Rectal smooth muscle tissue (tissue), 1 donor: ENCODE measurements around the gene JAK1.

ENCODE experiments used
- H3K27ac ChIP-seq: one replicate; pipeline ENCODE4 v1.7.0; 2013; ENCODE audit warnings: low read depth, low read length, inconsistent platforms
- H3K27me3 ChIP-seq: one replicate; pipeline ENCODE4 v1.7.0; 2013; ENCODE audit warnings: low read length; ENCODE audit not compliant: control insufficient read depth, insufficient read depth
- H3K36me3 ChIP-seq: one replicate; pipeline ENCODE4 v1.7.0; 2013; ENCODE audit warnings: low read length; ENCODE audit not compliant: control insufficient read depth, insufficient read depth
- H3K4me1 ChIP-seq: one replicate; pipeline ENCODE4 v1.7.0; 2013; ENCODE audit warnings: low read length; ENCODE audit not compliant: control insufficient read depth, insufficient read depth
- H3K4me3 ChIP-seq: one replicate; pipeline ENCODE4 v1.7.0; 2013; ENCODE audit warnings: low read length
- H3K9ac ChIP-seq: one replicate; pipeline ENCODE4 v1.7.0; 2013; ENCODE audit warnings: low read length

Gene JAK1

DNA sequence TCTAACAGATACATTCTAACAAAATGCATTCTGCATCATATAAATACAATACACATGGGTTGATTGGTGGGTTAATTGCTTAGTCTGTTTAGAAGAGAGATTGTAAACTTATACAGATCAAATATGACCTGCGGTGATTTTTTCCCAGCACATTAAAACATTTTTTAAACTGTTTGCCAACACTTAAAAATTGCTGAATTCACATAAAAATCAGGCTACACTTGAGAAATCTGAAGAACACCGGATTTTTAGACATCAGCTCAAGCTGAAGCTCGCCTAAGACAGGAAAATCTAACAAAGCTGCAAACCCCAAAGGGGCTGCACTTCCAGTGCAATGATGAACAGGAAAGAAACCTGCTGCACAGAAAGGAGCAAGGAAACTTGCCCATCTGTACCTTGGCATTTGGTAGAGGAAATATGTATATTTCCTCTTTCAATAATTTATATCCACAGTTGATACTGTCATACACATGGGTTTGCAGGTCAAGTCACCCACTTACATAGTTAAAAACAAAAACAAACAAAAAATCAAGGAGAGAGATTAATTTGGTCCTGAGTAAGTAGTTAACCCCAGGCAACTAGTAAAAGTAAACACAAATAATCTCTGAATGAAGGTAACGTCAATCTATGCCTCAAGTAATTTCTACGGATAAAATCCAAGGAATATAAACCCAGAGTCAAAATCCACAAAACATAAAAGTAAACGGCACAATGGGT lies 30.4 kb upstream of the JAK1 start:
- Histone ChIP-seq H3K36me3 (no peaks in the 10 kb centered on the region), H3K4me1 (no peaks in the 10 kb centered on the region), H3K27me3 (no peaks in the 10 kb centered on the region), H3K27ac (no peak overlapping the region), H3K9ac (no peak overlapping the region), H3K4me3 (no peak overlapping the region)

DNA sequence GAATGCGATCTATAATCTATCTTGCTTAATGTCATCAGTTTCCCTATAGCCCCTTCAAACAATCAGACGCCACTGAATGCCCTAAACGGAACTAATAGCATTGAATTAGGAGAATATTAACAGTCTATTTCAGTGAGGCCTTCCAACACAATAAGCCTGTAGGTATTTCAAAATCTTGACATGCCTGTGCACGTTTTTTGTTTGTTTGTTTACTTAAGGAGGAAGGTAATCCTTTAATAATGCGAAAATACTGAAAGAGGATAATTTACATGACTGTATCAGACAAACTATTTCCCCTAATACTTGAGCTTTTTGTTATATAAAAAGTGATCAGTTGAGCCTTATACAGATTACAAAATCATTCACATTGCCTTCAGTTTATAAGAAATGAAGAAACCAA lies 29.0 kb upstream of the JAK1 start:
- H3K4me1 ChIP-seq: no peaks in the 10 kb centered on the region
- no peaks in the 10 kb centered on the region for H3K36me3 ChIP-seq
- H3K27me3 ChIP-seq: no peaks in the 10 kb centered on the region
- H3K27ac ChIP-seq: no peak overlapping the region
- no peak overlapping the region for H3K9ac ChIP-seq
- H3K4me3 ChIP-seq: no peak overlapping the region

DNA sequence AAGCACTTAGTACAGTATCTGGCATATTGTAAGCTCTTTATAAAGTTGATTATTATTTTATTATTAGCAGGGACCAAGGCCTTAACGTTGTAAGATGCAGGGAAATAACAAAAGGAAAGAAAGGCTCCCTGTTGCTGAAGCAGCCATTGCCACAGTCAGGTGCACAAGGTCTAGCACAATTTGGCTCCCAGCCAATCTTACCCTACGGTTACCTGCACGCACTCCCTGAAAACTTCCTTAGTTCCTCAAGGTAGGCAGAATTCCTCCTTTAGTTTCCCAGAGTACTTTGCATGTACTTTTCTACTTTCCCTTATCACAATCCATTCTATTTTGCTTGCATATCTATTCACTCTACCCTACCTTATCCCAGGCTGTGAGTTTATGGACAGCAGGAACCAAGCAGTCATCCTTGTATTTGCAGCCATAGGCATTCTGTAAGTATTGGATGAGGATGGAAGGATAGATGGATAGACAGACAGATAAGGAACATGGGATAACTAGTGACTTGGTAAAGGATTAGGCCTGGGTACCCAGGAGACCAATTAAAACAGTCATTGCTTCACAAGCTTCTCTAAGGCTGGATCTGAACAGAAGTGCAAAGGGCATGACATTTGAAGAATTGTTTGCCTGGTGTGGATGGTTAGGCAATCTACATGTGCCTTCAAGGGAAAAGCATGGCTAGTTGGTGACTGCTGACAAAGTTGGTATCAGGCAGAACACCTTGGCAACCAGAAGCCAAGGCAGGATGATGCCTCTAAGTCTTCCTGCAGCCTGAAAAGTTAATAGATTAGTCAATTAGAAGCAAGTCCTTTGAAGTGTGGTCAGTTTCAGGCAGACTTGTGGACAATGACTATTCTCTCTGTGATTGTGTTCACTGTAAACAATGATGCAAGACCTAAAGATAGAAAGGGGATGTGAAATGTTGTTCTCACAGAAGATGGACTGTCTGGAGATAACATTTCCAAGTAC lies 20.8 kb upstream of the JAK1 start:
- H3K27ac ChIP-seq: no peak overlapping the region
- H3K27me3 ChIP-seq: no peaks in the 10 kb centered on the region
- no peaks in the 10 kb centered on the region for H3K36me3 ChIP-seq
- no peak overlapping the region for H3K9ac ChIP-seq
- H3K4me1 ChIP-seq: no peaks in the 10 kb centered on the region
- no peak overlapping the region for H3K4me3 ChIP-seq

DNA sequence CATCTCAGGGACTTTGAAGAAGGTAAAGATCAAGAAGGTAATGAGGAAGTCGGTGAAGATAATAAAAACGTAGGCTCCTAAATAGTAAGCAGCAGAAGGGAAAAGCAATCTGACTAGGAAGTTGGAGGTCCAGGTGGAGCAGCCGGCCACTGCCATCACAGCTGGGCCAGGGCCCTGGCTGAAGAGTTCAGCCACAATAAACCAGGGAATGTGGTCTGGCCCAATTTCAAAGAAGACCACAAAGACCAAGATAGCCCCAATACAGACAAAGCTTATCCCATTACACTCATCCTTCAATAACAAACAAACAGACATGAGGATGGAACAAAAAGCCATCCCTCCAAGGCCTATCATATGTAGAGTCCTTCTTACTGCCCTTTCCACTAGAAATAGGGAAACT lies 18.4 kb upstream of the JAK1 start:
- Histone ChIP-seq H3K4me1 (no peaks in the 10 kb centered on the region), H3K9ac (no peak overlapping the region), H3K4me3 (no peak overlapping the region), H3K27ac (no peak overlapping the region), H3K36me3 (no peaks in the 10 kb centered on the region), H3K27me3 (no peaks in the 10 kb centered on the region)

DNA sequence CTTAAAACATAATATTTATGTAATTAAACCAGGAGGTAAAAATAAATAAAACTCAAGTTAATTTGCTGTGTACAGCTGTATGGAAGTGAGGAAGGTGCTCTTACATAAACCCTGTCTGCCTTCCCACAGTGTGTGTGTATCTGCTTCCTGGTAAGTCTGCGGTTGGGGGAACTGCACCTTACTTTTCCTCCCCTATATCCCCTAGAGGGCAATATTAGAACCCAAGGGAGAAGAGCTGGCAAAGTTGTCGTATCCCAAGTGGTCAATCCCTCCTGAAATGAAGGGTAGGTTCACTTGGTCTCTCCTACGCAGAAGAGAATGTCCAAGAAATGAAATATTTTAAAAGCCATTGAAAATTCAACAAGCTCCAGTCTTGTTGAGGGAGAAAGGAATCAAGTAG lies 17.8 kb upstream of the JAK1 start:
- Histone ChIP-seq H3K27ac (no peak overlapping the region), H3K9ac (no peak overlapping the region), H3K4me1 (no peaks in the 10 kb centered on the region), H3K36me3 (no peaks in the 10 kb centered on the region), H3K27me3 (no peaks in the 10 kb centered on the region), H3K4me3 (no peak overlapping the region)

DNA sequence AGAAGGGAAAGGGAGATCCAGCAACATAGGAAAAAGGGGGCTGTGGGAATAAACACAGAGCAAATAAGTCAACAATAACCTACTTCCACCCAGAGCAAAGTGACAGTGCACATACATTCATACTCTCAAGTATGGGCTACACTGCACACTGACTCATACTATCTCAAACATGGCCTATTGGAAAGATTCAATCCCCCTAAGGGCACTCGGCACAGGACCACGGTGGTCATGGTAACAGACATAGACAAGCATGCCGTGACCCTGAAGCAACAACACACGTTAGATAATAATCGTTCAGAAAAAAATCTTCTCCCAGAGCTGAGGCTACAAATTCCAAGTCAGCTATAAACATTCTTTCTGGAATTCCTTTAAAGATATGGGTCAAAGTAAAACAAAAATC lies 16.8 kb upstream of the JAK1 start:
- H3K9ac ChIP-seq: no peak overlapping the region
- no peak overlapping the region for H3K27ac ChIP-seq
- no peaks in the 10 kb centered on the region for H3K4me1 ChIP-seq
- no peaks in the 10 kb centered on the region for H3K27me3 ChIP-seq
- H3K4me3 ChIP-seq: no peak overlapping the region
- no peaks in the 10 kb centered on the region for H3K36me3 ChIP-seq

DNA sequence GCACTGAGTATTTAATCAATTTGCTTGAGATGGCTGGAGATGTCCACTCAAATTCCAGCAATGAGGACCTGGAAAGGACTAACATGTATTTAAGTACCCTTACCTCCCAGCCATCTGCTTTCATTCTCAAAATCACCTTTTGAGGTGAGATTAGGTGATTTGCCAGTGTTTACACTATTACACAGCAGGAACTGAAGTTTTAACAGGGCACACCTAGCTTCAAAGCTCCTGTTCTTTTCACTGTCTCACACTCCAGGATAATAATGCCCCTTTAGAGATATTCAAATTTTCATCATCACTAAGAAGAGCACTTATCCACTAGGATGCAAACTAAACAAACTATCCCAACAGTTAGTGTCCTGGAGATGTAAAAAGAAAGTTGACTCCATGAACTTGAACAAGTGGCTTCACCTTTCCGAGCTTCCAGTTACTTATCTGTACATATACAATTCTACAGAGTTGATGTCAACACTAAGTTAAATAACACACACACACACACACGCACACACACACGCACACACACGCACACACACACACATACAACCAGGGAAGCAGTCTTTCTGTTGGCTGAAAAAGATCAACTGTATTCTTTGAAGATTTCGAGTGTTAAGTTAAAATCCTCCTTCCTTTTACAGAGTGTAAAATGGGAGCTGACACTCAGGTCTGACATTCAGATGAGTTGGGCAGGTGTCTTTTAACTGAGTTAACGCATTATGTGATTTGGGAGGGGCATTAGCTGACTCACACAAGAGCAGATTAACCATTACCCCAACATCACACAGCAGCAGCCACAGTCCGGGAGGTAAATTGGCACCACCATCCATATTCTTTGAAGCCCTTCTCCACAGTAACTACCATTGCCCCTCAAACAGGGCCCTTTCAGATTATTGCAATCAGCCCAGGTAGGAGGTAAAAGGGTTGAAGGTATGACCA lies 15.5 kb upstream of the JAK1 start:
- Histone ChIP-seq H3K36me3 (no peaks in the 10 kb centered on the region), H3K4me1 (no peaks in the 10 kb centered on the region), H3K27me3 (no peaks in the 10 kb centered on the region), H3K4me3 (no peak overlapping the region), H3K9ac (no peak overlapping the region), H3K27ac (no peak overlapping the region)

DNA sequence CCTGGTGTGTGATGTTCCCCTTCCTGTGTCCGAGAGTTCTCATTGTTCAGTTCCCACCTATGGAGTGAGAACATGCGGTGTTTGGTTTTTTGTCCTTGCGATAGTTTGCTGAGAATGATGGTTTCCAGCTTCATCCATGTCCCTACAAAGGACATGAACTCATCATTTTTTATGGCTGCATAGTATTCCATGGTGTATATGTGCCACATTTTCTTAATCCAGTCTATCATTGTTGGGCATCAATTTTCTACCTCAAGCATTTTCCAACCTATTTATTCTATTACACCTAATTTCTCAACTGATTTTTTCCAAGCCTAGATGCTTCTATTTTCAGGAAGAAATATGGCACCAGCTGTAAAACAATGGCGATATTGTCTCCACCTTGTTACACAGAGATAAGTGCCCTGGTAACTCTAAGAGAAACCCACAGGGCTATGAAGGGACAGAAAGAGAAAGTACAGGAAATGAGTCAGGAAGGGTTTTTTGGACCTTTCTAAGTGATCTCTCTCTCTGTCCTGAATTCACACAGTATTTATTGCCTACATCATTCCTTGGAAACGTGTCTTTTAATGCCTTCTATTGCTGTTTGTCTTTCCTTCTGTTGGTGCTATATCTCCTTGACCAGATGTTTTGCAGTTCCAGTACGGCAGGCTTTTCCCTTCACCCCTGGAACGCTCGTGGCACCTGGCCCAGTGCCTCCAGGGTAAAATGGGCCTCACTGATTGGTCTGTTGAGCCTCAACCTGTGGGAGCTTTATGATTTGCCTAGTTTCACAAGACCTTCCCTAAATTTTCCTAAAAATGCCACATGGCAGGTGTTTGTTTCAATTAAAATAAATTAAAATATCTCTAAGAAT lies 14.6 kb upstream of the JAK1 start:
- Histone ChIP-seq H3K4me1 (no peaks in the 10 kb centered on the region), H3K9ac (no peak overlapping the region), H3K4me3 (no peak overlapping the region), H3K36me3 (no peaks in the 10 kb centered on the region), H3K27ac (no peak overlapping the region), H3K27me3 (no peaks in the 10 kb centered on the region)

DNA sequence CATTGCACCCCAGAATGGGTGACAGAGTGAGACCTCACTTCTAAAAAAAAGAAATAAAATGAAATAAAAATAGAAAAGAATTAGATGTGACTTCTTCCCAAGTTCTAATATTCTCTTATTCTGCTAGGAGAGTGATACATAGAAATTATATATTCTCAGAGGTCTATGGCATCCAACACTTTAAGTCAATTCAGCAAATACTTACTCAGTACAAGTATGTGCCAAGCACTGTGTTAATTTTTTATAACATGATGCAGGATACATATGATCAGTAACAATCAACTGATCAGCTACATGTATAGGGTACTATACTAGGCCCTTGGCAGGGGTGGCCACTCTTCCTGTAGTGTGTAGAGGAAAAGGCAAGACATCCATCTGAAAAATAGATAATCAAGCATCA lies 13.0 kb upstream of the JAK1 start:
- no peaks in the 10 kb centered on the region for H3K36me3 ChIP-seq
- H3K4me1 ChIP-seq: no peaks in the 10 kb centered on the region
- no peak overlapping the region for H3K27ac ChIP-seq
- H3K9ac ChIP-seq: no peak overlapping the region
- no peak overlapping the region for H3K4me3 ChIP-seq
- H3K27me3 ChIP-seq: no peaks in the 10 kb centered on the region

DNA sequence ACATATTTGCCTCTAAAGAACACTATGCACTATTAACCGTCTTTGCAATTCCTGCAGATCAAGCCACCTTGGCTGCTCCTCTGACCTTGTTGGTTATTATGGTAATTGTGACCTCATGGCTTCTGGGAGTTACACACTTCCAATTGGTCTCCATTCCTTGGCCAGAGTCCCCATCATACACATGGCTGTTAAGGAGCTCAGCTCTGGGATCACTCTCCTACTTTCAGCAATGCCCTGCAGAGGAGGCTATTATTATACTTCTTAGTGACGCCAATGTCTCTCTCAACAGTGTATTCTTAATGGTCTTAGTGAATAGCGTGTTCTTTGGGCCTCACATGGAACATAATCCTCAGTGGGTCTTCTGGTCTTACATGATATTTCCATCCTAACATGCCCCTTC lies 10.0 kb upstream of the JAK1 start:
- H3K27ac ChIP-seq: no peak overlapping the region
- no peak overlapping the region for H3K4me3 ChIP-seq
- H3K36me3 ChIP-seq: no peaks in the 10 kb centered on the region
- H3K27me3 ChIP-seq: no peaks in the 10 kb centered on the region
- no peak overlapping the region for H3K9ac ChIP-seq
- H3K4me1 ChIP-seq: no peaks in the 10 kb centered on the region

DNA sequence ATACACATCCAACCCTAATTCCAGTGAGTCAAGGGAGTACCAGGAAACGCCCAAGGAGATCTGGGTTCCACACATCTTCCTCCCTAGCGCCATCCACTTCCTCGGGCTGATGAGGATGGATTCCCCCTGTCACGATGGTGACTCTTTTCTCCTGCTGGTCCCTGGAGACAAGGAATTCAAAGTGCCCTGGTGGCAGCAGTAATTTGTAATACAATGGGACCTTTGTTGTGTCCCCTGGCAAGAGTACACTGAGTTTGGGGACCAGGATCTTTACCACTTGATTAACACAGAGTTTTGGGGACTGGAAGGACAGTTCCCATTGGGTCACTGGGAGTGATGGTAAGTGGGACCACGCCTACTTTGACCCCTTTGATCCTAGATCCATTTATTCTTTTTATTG lies 9.4 kb upstream of the JAK1 start:
- H3K4me3 ChIP-seq: no peak overlapping the region
- H3K4me1 ChIP-seq: no peaks in the 10 kb centered on the region
- no peak overlapping the region for H3K27ac ChIP-seq
- no peaks in the 10 kb centered on the region for H3K36me3 ChIP-seq
- H3K9ac ChIP-seq: no peak overlapping the region
- no peaks in the 10 kb centered on the region for H3K27me3 ChIP-seq
